ENCODE measurements around the gene EFCAB14.

DNA sequence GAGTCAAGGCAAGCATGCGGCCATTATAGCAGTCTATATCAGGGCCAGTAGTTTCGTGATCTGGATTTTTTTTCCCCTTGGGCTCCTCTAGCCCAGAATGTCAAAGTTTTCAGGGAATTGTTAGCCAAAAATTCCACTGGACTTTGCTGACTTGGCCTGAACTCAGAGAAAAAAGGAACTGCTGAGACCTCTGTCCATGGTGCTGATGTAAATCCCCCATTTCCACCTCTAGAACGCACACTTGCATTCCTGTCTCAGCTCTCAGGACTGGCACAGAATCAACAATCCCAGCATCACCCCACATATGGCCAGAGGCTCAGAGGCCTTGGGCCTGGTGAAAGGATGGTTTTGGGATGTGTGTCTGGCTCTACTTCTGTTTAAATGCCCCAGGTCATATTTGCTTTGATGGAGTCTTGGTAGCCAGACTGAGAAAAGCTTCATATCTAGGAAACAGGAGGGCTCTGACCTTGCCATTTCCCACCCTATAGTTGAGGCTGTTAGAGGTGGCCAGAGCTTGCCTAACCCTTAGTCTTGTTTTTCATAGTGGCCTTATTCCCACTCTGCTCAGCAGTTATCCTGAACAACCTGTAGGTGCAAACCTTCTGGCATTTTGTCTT is 16.9 kb upstream of the EFCAB14 start:
- TF ChIP-seq EZH2 (IDR thresholded peaks at IDR 0.05), result no peak
- TF ChIP-seq POLR2AphosphoS5 (IDR thresholded peaks at IDR 0.05; ENCODE audit: borderline replicate concordance, low read depth, low read length), result no peak

Measured in SK-N-MC (cell line).